ENCODE results near the gene SPSB4. TPM values are rescaled to one million over a fixed set of nuclear protein-coding genes. Genes with fewer than 3 reads are reported as not detected.

SPSB4 gene
- total RNA-seq, 1 donor from 2014 or later = not detected

GRCh38 chr3:141083836-141084649 lies 32.9 kb downstream of the SPSB4 start:
- peaks cover 4% of the 10 kb centered on the region for H3K27me3 Mint-ChIP-seq (ENCODE audit: insufficient read depth)
- H3K36me3 Mint-ChIP-seq (ENCODE audit: low read depth) = no peaks in the 10 kb centered on the region
- intact Hi-C loops (cut with micrococcal nuclease) = no loop called here

GRCh38 chr3:141085343-141086070 lies 34.4 kb downstream of the SPSB4 start:
- H3K4me1 Mint-ChIP-seq (ENCODE audit: low read depth) = no peaks in the 10 kb centered on the region
- DNase-seq (ENCODE audit: low spot score) = no peak
- peaks cover 4% of the 10 kb centered on the region for H3K27me3 Mint-ChIP-seq (ENCODE audit: insufficient read depth)
- H3K27ac Mint-ChIP-seq = no peak overlapping the region
- H3K9me3 Mint-ChIP-seq = no peaks in the 10 kb centered on the region
- H3K36me3 Mint-ChIP-seq (ENCODE audit: low read depth) = no peaks in the 10 kb centered on the region
- H3K4me3 Mint-ChIP-seq = no peak overlapping the region
- intact Hi-C loops (cut with micrococcal nuclease) = no loop called here

More at GRCh38 chr3:141083836-141084649, 32.9 kb downstream of the SPSB4 start:
- no peaks in the 10 kb centered on the region for H3K4me1 Mint-ChIP-seq (ENCODE audit: low read depth)
- no peak overlapping the region for H3K4me3 Mint-ChIP-seq
- no peaks in the 10 kb centered on the region for H3K9me3 Mint-ChIP-seq
- no peak overlapping the region for H3K27ac Mint-ChIP-seq
- no peak for DNase-seq (ENCODE audit: low spot score)

GRCh38 chr3:141086188-141086587 lies 35.0 kb downstream of the SPSB4 start:
- Mint-ChIP-seq H3K4me1 (ENCODE audit: low read depth) (no peaks in the 10 kb centered on the region), H3K27ac (no peak overlapping the region), H3K4me3 (no peak overlapping the region), H3K27me3 (ENCODE audit: insufficient read depth) (peaks cover 4% of the 10 kb centered on the region), H3K36me3 (ENCODE audit: low read depth) (no peaks in the 10 kb centered on the region), H3K9me3 (no peaks in the 10 kb centered on the region)
- intact Hi-C loops (cut with micrococcal nuclease) = no loop called here
- no peak for DNase-seq (ENCODE audit: low spot score)

GRCh38 chr3:141087076-141087777 lies 36.1 kb downstream of the SPSB4 start:
- no peak overlapping the region for H3K4me3 Mint-ChIP-seq

GRCh38 chr3:141087778-141088130 lies 36.6 kb downstream of the SPSB4 start:
- Mint-ChIP-seq H3K4me1 (ENCODE audit: low read depth) (no peaks in the 10 kb centered on the region), H3K36me3 (ENCODE audit: low read depth) (no peaks in the 10 kb centered on the region), H3K27ac (no peak overlapping the region), H3K4me3 (no peak overlapping the region), H3K9me3 (no peaks in the 10 kb centered on the region), H3K27me3 (ENCODE audit: insufficient read depth) (peaks cover 4% of the 10 kb centered on the region)
- DNase-seq (ENCODE audit: low spot score) = no peak
- intact Hi-C loops (cut with micrococcal nuclease) = no loop called here

More at GRCh38 chr3:141087076-141087777, 36.1 kb downstream of the SPSB4 start:
- no peak for DNase-seq (ENCODE audit: low spot score)
- no peaks in the 10 kb centered on the region for H3K4me1 Mint-ChIP-seq (ENCODE audit: low read depth)
- no peak overlapping the region for H3K27ac Mint-ChIP-seq
- intact Hi-C loops (cut with micrococcal nuclease) = no loop called here
- no peaks in the 10 kb centered on the region for H3K9me3 Mint-ChIP-seq
- H3K36me3 Mint-ChIP-seq (ENCODE audit: low read depth) = no peaks in the 10 kb centered on the region
- H3K27me3 Mint-ChIP-seq (ENCODE audit: insufficient read depth) = peaks cover 4% of the 10 kb centered on the region

GRCh38 chr3:141089339-141090152 lies 38.4 kb downstream of the SPSB4 start:
- Mint-ChIP-seq H3K27me3 (ENCODE audit: insufficient read depth) (peaks cover 2% of the 10 kb centered on the region), H3K36me3 (ENCODE audit: low read depth) (no peaks in the 10 kb centered on the region), H3K27ac (no peak overlapping the region), H3K9me3 (no peaks in the 10 kb centered on the region), H3K4me1 (ENCODE audit: low read depth) (no peaks in the 10 kb centered on the region), H3K4me3 (no peak overlapping the region)
- intact Hi-C loops (cut with micrococcal nuclease) = no loop called here
- no peak for DNase-seq (ENCODE audit: low spot score)

GRCh38 chr3:141091426-141091825 lies 40.3 kb downstream of the SPSB4 start:
- no peaks in the 10 kb centered on the region for H3K36me3 Mint-ChIP-seq (ENCODE audit: low read depth)
- H3K27me3 Mint-ChIP-seq (ENCODE audit: insufficient read depth) = no peaks in the 10 kb centered on the region
- no peaks in the 10 kb centered on the region for H3K4me1 Mint-ChIP-seq (ENCODE audit: low read depth)
- no peak for DNase-seq (ENCODE audit: low spot score)
- intact Hi-C loops (cut with micrococcal nuclease) = no loop called here
- no peak overlapping the region for H3K27ac Mint-ChIP-seq
- no peaks in the 10 kb centered on the region for H3K9me3 Mint-ChIP-seq
- no peak overlapping the region for H3K4me3 Mint-ChIP-seq

- H3K27me3 Mint-ChIP-seq (ENCODE audit: insufficient read depth) = peaks cover 1% of the 10 kb centered on the region
- intact Hi-C loops (cut with micrococcal nuclease) = no loop called here
- no peak for DNase-seq (ENCODE audit: low spot score)
- H3K4me1 Mint-ChIP-seq (ENCODE audit: low read depth) = no peaks in the 10 kb centered on the region
- no peaks in the 10 kb centered on the region for H3K9me3 Mint-ChIP-seq
- H3K36me3 Mint-ChIP-seq (ENCODE audit: low read depth) = no peaks in the 10 kb centered on the region
- no peak overlapping the region for H3K27ac Mint-ChIP-seq
- H3K4me3 Mint-ChIP-seq = no peak overlapping the region
Observed at GRCh38 chr3:141092663-141093062, 41.5 kb downstream of the SPSB4 start.

GRCh38 chr3:141093397-141093796 lies 42.2 kb downstream of the SPSB4 start:
- Mint-ChIP-seq H3K4me1 (ENCODE audit: low read depth) (no peaks in the 10 kb centered on the region), H3K4me3 (no peak overlapping the region), H3K27ac (no peak overlapping the region), H3K9me3 (no peaks in the 10 kb centered on the region), H3K27me3 (ENCODE audit: insufficient read depth) (peaks cover 1% of the 10 kb centered on the region), H3K36me3 (ENCODE audit: low read depth) (no peaks in the 10 kb centered on the region)
- no peak for DNase-seq (ENCODE audit: low spot score)
- intact Hi-C loops (cut with micrococcal nuclease) = no loop called here

GRCh38 chr3:141093971-141094684 lies 43.0 kb downstream of the SPSB4 start:
- intact Hi-C loops (cut with micrococcal nuclease) = no loop called here
- Mint-ChIP-seq H3K27me3 (ENCODE audit: insufficient read depth) (peaks cover 1% of the 10 kb centered on the region), H3K27ac (no peak overlapping the region), H3K4me1 (ENCODE audit: low read depth) (no peaks in the 10 kb centered on the region), H3K36me3 (ENCODE audit: low read depth) (no peaks in the 10 kb centered on the region), H3K9me3 (no peaks in the 10 kb centered on the region), H3K4me3 (no peak overlapping the region)
- DNase-seq (ENCODE audit: low spot score) = no peak

- no peaks in the 10 kb centered on the region for H3K4me1 Mint-ChIP-seq (ENCODE audit: low read depth)
- H3K36me3 Mint-ChIP-seq (ENCODE audit: low read depth) = no peaks in the 10 kb centered on the region
- intact Hi-C loops (cut with micrococcal nuclease) = no loop called here
- no peak overlapping the region for H3K27ac Mint-ChIP-seq
- no peak overlapping the region for H3K4me3 Mint-ChIP-seq
- no peak for DNase-seq (ENCODE audit: low spot score)
- peaks cover 2% of the 10 kb centered on the region for H3K27me3 Mint-ChIP-seq (ENCODE audit: insufficient read depth)
- H3K9me3 Mint-ChIP-seq = no peaks in the 10 kb centered on the region
Observed at GRCh38 chr3:141094790-141095545, 43.8 kb downstream of the SPSB4 start.
